IMR-90 (cell line): ENCODE results near the gene MTFR2. TPM values are rescaled to one million over a fixed set of nuclear protein-coding genes. Genes with fewer than 3 reads are reported as not detected.

Experiments
- ATAC-seq: fragments of 200-7000 bp; cut with Tn5 transposase; 2 replicates; pipeline ENCODE4 v1.9.1; 2020; ENCODE audit warnings: low read depth, mild to moderate bottlenecking, moderate library complexity
- BruUV-seq: library from RNA; stranded (reverse); fragments of 400-500 nt; replicated peaks from 2 replicates; lab custom pipeline; 2021; lab: Mats Ljungman, UMichigan
- CTCF ChIA-PET: fragments of 300-600 bp; formaldehyde crosslinking; extraction: SDS; loops from one replicate; lab custom pipeline; 2021; ENCODE audit warnings: antibody characterized with exemption; lab: Yijun Ruan, JAX
- POLR2A ChIA-PET: fragments of 300-600 bp; sonication (Branson Sonifier 250); formaldehyde crosslinking; loops from one replicate; lab custom pipeline; 2022; ENCODE audit warnings: antibody characterized with exemption; ENCODE audit not compliant: unreplicated experiment; lab: Charles Lee
- DNase-seq: peaks from one replicate; pipeline ENCODE4 v3.0.0; 2013
- H2AFZ ChIP-seq: replicated peaks from 2 replicates; pipeline ENCODE3; 2013; ENCODE audit warnings: low read length, mild to moderate bottlenecking; ENCODE audit not compliant: poor library complexity
- H2AK5ac ChIP-seq: 2 replicates; pipeline ENCODE4 v1.6.1; 2013; ENCODE audit warnings: low read depth, low read length, inconsistent platforms
- H2AK9ac ChIP-seq: replicated peaks from 2 replicates; pipeline ENCODE3; 2013; ENCODE audit warnings: mild to moderate bottlenecking, low read depth, low read length, moderate library complexity; ENCODE audit not compliant: poor library complexity
- H2BK120ac ChIP-seq: 2 replicates; pipeline ENCODE4 v1.6.1; 2013; ENCODE audit warnings: low read depth, low read length, inconsistent platforms
- H2BK15ac ChIP-seq: 3 replicates; pipeline ENCODE4 v1.6.1; 2013; ENCODE audit warnings: low read depth, low read length, inconsistent platforms
- H2BK20ac ChIP-seq: 2 replicates; pipeline ENCODE4 v1.6.1; 2013; ENCODE audit warnings: low read depth, mild to moderate bottlenecking, inconsistent platforms, low read length, moderate library complexity
- H2BK5ac ChIP-seq: 2 replicates; pipeline ENCODE4 v1.6.1; 2013; ENCODE audit warnings: mild to moderate bottlenecking, low read depth, low read length, inconsistent platforms; ENCODE audit not compliant: poor library complexity, severe bottlenecking
- H3K14ac ChIP-seq: replicated peaks from 2 replicates; pipeline ENCODE4 v1.6.1; 2013; ENCODE audit warnings: low read depth, low read length, inconsistent platforms
- H3K18ac ChIP-seq: 2 replicates; pipeline ENCODE4 v1.6.1; 2013; ENCODE audit warnings: low read depth, low read length, control low read depth
- H3K23ac ChIP-seq: 2 replicates; pipeline ENCODE4 v1.6.1; 2013; ENCODE audit warnings: low read depth, low read length, inconsistent platforms
- H3K27ac ChIP-seq: 2 replicates; pipeline ENCODE4 v1.5.1; 2013; ENCODE audit warnings: mild to moderate bottlenecking, control low read depth, low read length; ENCODE audit not compliant: insufficient read depth
- H3K27me3 ChIP-seq: 2 replicates; pipeline ENCODE4 v1.6.1; 2013; ENCODE audit warnings: low read length; ENCODE audit not compliant: control insufficient read depth, insufficient read depth
- H3K36me3 ChIP-seq: 2 replicates; pipeline ENCODE4 v1.6.1; 2013; ENCODE audit warnings: low read length, mixed read lengths; ENCODE audit not compliant: control insufficient read depth, insufficient read depth
- H3K4ac ChIP-seq: 2 replicates; pipeline ENCODE4 v1.6.1; 2013; ENCODE audit warnings: low read depth, low read length, inconsistent platforms
- H3K4me1 ChIP-seq: 2 replicates; pipeline ENCODE4 v1.6.1; 2013; ENCODE audit warnings: low read length, mixed read lengths; ENCODE audit not compliant: control insufficient read depth, insufficient read depth
- H3K4me2 ChIP-seq: 2 replicates; pipeline ENCODE4 v1.6.1; 2013; ENCODE audit warnings: low read depth, mild to moderate bottlenecking, control low read depth, low read length, moderate library complexity
- H3K4me3 ChIP-seq: 2 replicates; pipeline ENCODE4 v1.5.1; 2013; ENCODE audit warnings: low read depth, mild to moderate bottlenecking, control low read depth, low read length, moderate library complexity; ENCODE audit not compliant: insufficient read depth
- H3K56ac ChIP-seq: 2 replicates; pipeline ENCODE4 v1.6.1; 2013; ENCODE audit warnings: low read length, inconsistent platforms; ENCODE audit not compliant: insufficient read depth; ENCODE audit errors: extremely low read depth
- H3K79me1 ChIP-seq, 2 experiments: 2 replicates each; pipeline ENCODE4 v1.6.1; 2013; ENCODE audit warnings: low read length in 2 of 2, inconsistent platforms in 1 of 2, low read depth in 1 of 2
- H3K9ac ChIP-seq: 2 replicates; pipeline ENCODE4 v1.6.1; 2013; ENCODE audit warnings: low read depth, low read length, control low read depth
- H3K9me1 ChIP-seq: 2 replicates; pipeline ENCODE4 v1.6.1; 2013; ENCODE audit warnings: low read length, inconsistent platforms; ENCODE audit not compliant: insufficient read depth
- H3K9me3 ChIP-seq: 2 replicates; pipeline ENCODE4 v1.6.1; 2013; ENCODE audit warnings: low read length; ENCODE audit not compliant: control insufficient read depth, insufficient read depth
- H4K20me1 ChIP-seq: 2 replicates; pipeline ENCODE4 v1.6.1; 2013; ENCODE audit warnings: low read length, inconsistent platforms; ENCODE audit not compliant: insufficient read depth
- H4K5ac ChIP-seq: 2 replicates; pipeline ENCODE4 v1.6.1; 2013; ENCODE audit warnings: mild to moderate bottlenecking, low read depth, low read length, control low read depth
- H4K8ac ChIP-seq, 2 experiments: 2 replicates each; pipeline ENCODE4 v1.6.1; 2013; ENCODE audit warnings: low read depth in 2 of 2, low read length in 2 of 2, control low read depth in 1 of 2, inconsistent platforms in 1 of 2
- H4K91ac ChIP-seq: 2 replicates; pipeline ENCODE4 v1.6.1; 2013; ENCODE audit warnings: low read depth, low read length, inconsistent platforms; ENCODE audit not compliant: insufficient read depth
- BHLHE40 ChIP-seq: fragments of 150-350 bp; IDR thresholded peaks from 2 replicates; pipeline ENCODE4 v1.6.1; 2016; ENCODE audit warnings: mild to moderate bottlenecking, low read depth, low read length
- CEBPB ChIP-seq: IDR thresholded peaks from 2 replicates; pipeline ENCODE4 v1.6.1; 2012; ENCODE audit warnings: low read depth, low read length, improper control_type of control experiment
- CHD1 ChIP-seq: IDR thresholded peaks from 2 replicates; pipeline ENCODE4 v1.6.1; 2012; ENCODE audit warnings: low read depth, low read length, improper control_type of control experiment
- CTCF ChIP-seq: conservative IDR thresholded peaks from 2 replicates; pipeline ENCODE4 v1.5.1; 2012; ENCODE audit warnings: mild to moderate bottlenecking, low read depth, low read length, improper control_type of control experiment
- FOS ChIP-seq: fragments of 150-350 bp; IDR thresholded peaks from 2 replicates; pipeline ENCODE4 v1.6.1; 2016; ENCODE audit warnings: low read depth, low read length
- MAFK ChIP-seq: IDR thresholded peaks from 2 replicates; pipeline ENCODE4 v1.6.1; 2012; ENCODE audit warnings: low read depth, low read length, improper control_type of control experiment
- MAZ ChIP-seq: IDR thresholded peaks from 2 replicates; pipeline ENCODE4 v1.6.1; 2012; ENCODE audit warnings: low read depth, mild to moderate bottlenecking, low read length, improper control_type of control experiment, moderate library complexity, borderline replicate concordance
- MXI1 ChIP-seq: IDR thresholded peaks from 2 replicates; pipeline ENCODE4 v1.6.1; 2012; ENCODE audit warnings: low read depth, mild to moderate bottlenecking, low read length, moderate library complexity, borderline replicate concordance
- NFE2L2 ChIP-seq: fragments of 150-350 bp; IDR thresholded peaks from 2 replicates; pipeline ENCODE4 v1.6.1; 2016; ENCODE audit warnings: low read depth, mild to moderate bottlenecking, low read length
- POLR2A ChIP-seq: IDR thresholded peaks from 2 replicates; pipeline ENCODE4 v1.6.1; 2012; ENCODE audit warnings: mild to moderate bottlenecking, low read depth, low read length
- RAD21 ChIP-seq: IDR thresholded peaks from 2 replicates; pipeline ENCODE4 v1.6.1; 2012; ENCODE audit warnings: low read length, improper control_type of control experiment
- RCOR1 ChIP-seq: IDR thresholded peaks from 2 replicates; pipeline ENCODE4 v1.6.1; 2012; ENCODE audit warnings: mild to moderate bottlenecking, low read length, improper control_type of control experiment; ENCODE audit not compliant: insufficient replicate concordance
- RFX5 ChIP-seq: IDR thresholded peaks from 2 replicates; pipeline ENCODE4 v1.8.0; 2012; ENCODE audit warnings: low read depth, mild to moderate bottlenecking, low read length, moderate library complexity
- SMC3 ChIP-seq: fragments of 150-350 bp; IDR thresholded peaks from 2 replicates; pipeline ENCODE4 v1.6.1; 2016; ENCODE audit warnings: low read depth, mild to moderate bottlenecking, antibody characterized with exemption, low read length, moderate library complexity
- WGBS, 2 experiments: methylation state at CpG; one replicate each; pipeline versions ENCODE4 v1.1.5 to v1.1.7; 2013; ENCODE audit warnings: missing lambda C conversion rate in 2 of 2; ENCODE audit not compliant: insufficient read length in 1 of 2; ENCODE audit errors: extremely low coverage in 2 of 2; 5-methylcytosine and 5-hydroxymethylcytosine counted together
- dilution Hi-C: fragments of 300-500 bp; cut with HindIII; formaldehyde crosslinking; loops from one replicate; pipeline ENCODE4 v1.14.3; 2018; ENCODE audit warnings: low sequenced_read_pairs; ENCODE audit not compliant: unreplicated experiment
- in situ Hi-C: fragments of 300-500 bp; cut with MboI; formaldehyde crosslinking; loops from 3 replicates; pipeline ENCODE4 v1.14.3; 2019; ENCODE audit warnings: low sequenced_read_pairs, inconsistent platforms, mixed read lengths
- intact Hi-C: fragments of 100-400 bp; cut with micrococcal nuclease; formaldehyde crosslinking; loops from 2 replicates; pipeline ENCODE4 v1.10.0; 2022
- polyA plus RNA-seq, 3 experiments: library from polyadenylated mRNA; depleted of rRNA; stranded (reverse); fragments of >200 nt; gene quantifications; 2 replicates each; pipeline ENCODE4 v1.2.3, GENCODE V29; 2012; ENCODE audit warnings: low replicate concordance in 1 of 3
- total RNA-seq: library from RNA; depleted of rRNA; stranded (reverse); fragments of >200 nt; gene quantifications from 2 replicates; pipeline ENCODE4 v1.2.3, GENCODE V29; 2012
- TF ChIP-seq, protein P1 (sequence below): fragments of 150-350 bp; IDR thresholded peaks from 2 replicates; pipeline ENCODE4 v1.6.1; 2016; ENCODE audit warnings: low read depth, mild to moderate bottlenecking, low read length, moderate library complexity, borderline replicate concordance
- TF ChIP-seq, protein P2 (sequence below): fragments of 150-350 bp; IDR thresholded peaks from 2 replicates; pipeline ENCODE4 v1.6.1; 2017; ENCODE audit warnings: mild to moderate bottlenecking, antibody characterized with exemption, low read length, low read depth

MTFR2 gene
- total and polyA plus RNA-seq, 2 of the 4 experiments (the other 2 are of a cell fraction): 0.72 to 7.2 TPM

GRCh38 chr6:136208783-136209182 is 41.3 kb downstream of the MTFR2 start:
- Histone ChIP-seq H2AK9ac (no peak overlapping the region), H2AFZ (no peak overlapping the region), H4K8ac (no peak overlapping the region), H2BK15ac (no peak overlapping the region), H3K27ac (no peak overlapping the region), H3K9me1 (no peaks in the 10 kb centered on the region; the same call in 1 of the 2 replicates), H2BK5ac (no peak overlapping the region), H3K79me1 (no peaks in the 10 kb centered on the region), H3K27me3 (no peaks in the 10 kb centered on the region), H3K14ac (no peak overlapping the region), H3K9me3 (no peaks in the 10 kb centered on the region), H2BK120ac (no peak overlapping the region), H3K56ac (no peak overlapping the region), H3K4ac (no peak overlapping the region), H3K4me2 (no peak overlapping the region), H3K4me3 (no peak overlapping the region), H4K20me1 (no peaks in the 10 kb centered on the region), H3K4me1 (peaks cover 2% of the 10 kb centered on the region; the same call in 1 of the 2 replicates), H3K36me3 (no peaks in the 10 kb centered on the region), H2BK20ac (no peak overlapping the region), H3K9ac (no peak overlapping the region), H4K91ac (no peak overlapping the region), H3K18ac (no peak overlapping the region), H4K5ac (no peak overlapping the region), H2AK5ac (no peak overlapping the region), H3K23ac (no peak overlapping the region)
- BruUV-seq: no TSS peak
- dilution Hi-C loops (no loop called here), intact Hi-C loops (no loop called here), in situ Hi-C loops (no loop called here)
- TF ChIP-seq FOS (no peak), MAFK (no peak), RFX5 (no peak), CHD1 (no peak), RAD21 (no peak), SMC3 (no peak), MAZ (no peak), NFE2L2 (no peak), POLR2A (no peak), BHLHE40 (no peak), RCOR1 (no peak), MXI1 (no peak), CEBPB (no peak), CTCF (no peak)
- TF ChIP-seq, protein P1, sequence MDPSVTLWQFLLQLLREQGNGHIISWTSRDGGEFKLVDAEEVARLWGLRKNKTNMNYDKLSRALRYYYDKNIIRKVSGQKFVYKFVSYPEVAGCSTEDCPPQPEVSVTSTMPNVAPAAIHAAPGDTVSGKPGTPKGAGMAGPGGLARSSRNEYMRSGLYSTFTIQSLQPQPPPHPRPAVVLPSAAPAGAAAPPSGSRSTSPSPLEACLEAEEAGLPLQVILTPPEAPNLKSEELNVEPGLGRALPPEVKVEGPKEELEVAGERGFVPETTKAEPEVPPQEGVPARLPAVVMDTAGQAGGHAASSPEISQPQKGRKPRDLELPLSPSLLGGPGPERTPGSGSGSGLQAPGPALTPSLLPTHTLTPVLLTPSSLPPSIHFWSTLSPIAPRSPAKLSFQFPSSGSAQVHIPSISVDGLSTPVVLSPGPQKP: no peak
- TF ChIP-seq, protein P2, sequence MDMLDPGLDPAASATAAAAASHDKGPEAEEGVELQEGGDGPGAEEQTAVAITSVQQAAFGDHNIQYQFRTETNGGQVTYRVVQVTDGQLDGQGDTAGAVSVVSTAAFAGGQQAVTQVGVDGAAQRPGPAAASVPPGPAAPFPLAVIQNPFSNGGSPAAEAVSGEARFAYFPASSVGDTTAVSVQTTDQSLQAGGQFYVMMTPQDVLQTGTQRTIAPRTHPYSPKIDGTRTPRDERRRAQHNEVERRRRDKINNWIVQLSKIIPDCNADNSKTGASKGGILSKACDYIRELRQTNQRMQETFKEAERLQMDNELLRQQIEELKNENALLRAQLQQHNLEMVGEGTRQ: no peak
- WGBS, 2 experiments: no CpG with 5 or more reads among the region's 4 CpGs
- ChIA-PET CTCF (interaction anchor here (1.0 kb wide), 1 partner anchor 17 kb away, joined by 3 read pairs; no protein-coding TSS in a partner anchor), POLR2A (no interaction called here)
- DNase-seq (no peak), ATAC-seq (no peak)
